ENCODE results near the gene SLF2. TPM values are rescaled to one million over a fixed set of nuclear protein-coding genes. Genes with fewer than 3 reads are reported as not detected.

Gene SLF2
- total RNA-seq, 1 donor from 2014 or later = 20.3 TPM

DNA sequence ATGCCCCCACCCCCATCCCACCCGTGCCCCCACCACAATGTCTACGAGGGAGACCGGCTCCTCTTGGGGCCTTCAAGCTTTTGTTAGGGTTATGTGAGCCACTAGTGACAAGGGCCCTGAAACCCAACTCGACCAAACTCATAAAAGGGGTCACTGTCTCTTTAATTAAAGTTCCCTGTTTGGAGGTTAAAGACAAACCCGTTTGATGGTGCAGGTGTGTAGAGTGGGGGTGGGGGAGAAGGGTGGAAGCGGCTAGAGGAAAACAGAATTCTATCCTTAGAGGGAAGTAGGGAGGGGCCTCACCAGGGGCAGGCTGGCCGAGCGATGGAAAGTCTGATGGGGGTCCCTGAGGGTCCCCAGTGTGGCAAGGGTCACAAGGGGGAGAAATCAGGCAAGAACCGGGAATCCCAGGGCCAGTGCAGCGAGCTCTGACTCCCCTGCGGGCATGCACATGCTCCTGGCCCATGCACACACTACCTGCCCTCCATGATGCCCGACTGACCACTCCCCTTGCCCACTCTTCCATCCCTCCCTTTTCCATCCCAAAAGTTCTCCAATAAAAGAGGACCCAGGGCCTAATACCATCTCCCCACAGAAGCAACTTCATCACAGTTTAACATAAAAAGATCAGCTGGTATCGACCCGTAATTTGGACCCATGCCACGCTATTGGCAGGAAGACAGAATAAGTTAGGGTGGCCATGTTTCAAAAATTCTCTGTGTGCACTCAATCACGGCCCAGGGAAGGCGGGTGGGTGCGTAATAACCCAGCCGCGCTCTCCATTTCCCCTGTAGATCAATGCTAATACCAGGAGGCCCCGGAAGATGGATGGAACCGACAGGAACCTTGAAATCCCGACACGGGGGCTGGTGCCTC lies 35.9 kb upstream of the SLF2 start:
- H3K4me3 ChIP-seq (ENCODE audit: insufficient read depth, low read depth, low read length) = no peak overlapping the region
- peaks cover 10% of the 10 kb centered on the region for H3K4me1 Mint-ChIP-seq (ENCODE audit: low read depth, unreplicated experiment)
- no peaks in the 10 kb centered on the region for H4K20me1 ChIP-seq (ENCODE audit: insufficient read depth, low read length)
- H3K27me3 ChIP-seq (ENCODE audit: insufficient read depth, low read length) = no peaks in the 10 kb centered on the region
- peaks cover 67% of the 10 kb centered on the region for H3K27me3 Mint-ChIP-seq (ENCODE audit: low read depth, unreplicated experiment)
- H3K36me3 ChIP-seq (ENCODE audit: insufficient read depth, low read length) = no peaks in the 10 kb centered on the region
- no peak for FAIRE-seq
- no peaks in the 10 kb centered on the region for H3K9me3 Mint-ChIP-seq (ENCODE audit: unreplicated experiment)
- no peaks in the 10 kb centered on the region for H3K9me3 ChIP-seq (ENCODE audit: insufficient read depth, low read depth, low read length)
- H3K9ac ChIP-seq (ENCODE audit: low read length) = no peak overlapping the region
- H3K4me1 ChIP-seq (ENCODE audit: insufficient read depth, low read length) = peaks cover 31% of the 10 kb centered on the region
- no peaks in the 10 kb centered on the region for H3K79me2 ChIP-seq (ENCODE audit: insufficient read depth, low read length)
- no peak overlapping the region for H3K27ac Mint-ChIP-seq (ENCODE audit: unreplicated experiment)
- no peak overlapping the region for H3K27ac ChIP-seq (ENCODE audit: low read depth, low read length)
- no peak overlapping the region for H3K4me2 ChIP-seq (ENCODE audit: low read length)
- TF ChIP-seq CTCF (IDR thresholded peaks at IDR 0.05; ENCODE audit: insufficient read depth, low read depth, low read length) = no peak
- no peak for TF ChIP-seq EZH2 (IDR thresholded peaks at IDR 0.05; ENCODE audit: insufficient read depth, low read length)
- H2AFZ ChIP-seq (ENCODE audit: low read depth, low read length) = no peak overlapping the region
- no peak overlapping the region for H3K4me3 Mint-ChIP-seq (ENCODE audit: unreplicated experiment)
- H3K36me3 Mint-ChIP-seq (ENCODE audit: low read depth, unreplicated experiment) = peaks cover 2% of the 10 kb centered on the region
- DNase-seq (ENCODE audit: low read depth) = no peak

GRCh38 chr10:100877461-100877850 lies 35.3 kb upstream of the SLF2 start:
- TF ChIP-seq CTCF (IDR thresholded peaks at IDR 0.05; ENCODE audit: insufficient read depth, low read depth, low read length) = no peak
- TF ChIP-seq EZH2 (IDR thresholded peaks at IDR 0.05; ENCODE audit: insufficient read depth, low read length) = no peak
- Histone ChIP-seq H3K27ac (ENCODE audit: low read depth, low read length) (no peak overlapping the region), H2AFZ (ENCODE audit: low read depth, low read length) (no peak overlapping the region), H4K20me1 (ENCODE audit: insufficient read depth, low read length) (no peaks in the 10 kb centered on the region), H3K9ac (ENCODE audit: low read length) (no peak overlapping the region), H3K27me3 (ENCODE audit: insufficient read depth, low read length) (no peaks in the 10 kb centered on the region), H3K4me3 (ENCODE audit: insufficient read depth, low read depth, low read length) (no peak overlapping the region), H3K36me3 (ENCODE audit: insufficient read depth, low read length) (no peaks in the 10 kb centered on the region), H3K4me2 (ENCODE audit: low read length) (no peak overlapping the region), H3K4me1 (ENCODE audit: insufficient read depth, low read length) (peaks cover 31% of the 10 kb centered on the region), H3K79me2 (ENCODE audit: insufficient read depth, low read length) (no peaks in the 10 kb centered on the region), H3K9me3 (ENCODE audit: insufficient read depth, low read depth, low read length) (no peaks in the 10 kb centered on the region)
- peaks cover 7% of the 10 kb centered on the region for H3K4me1 Mint-ChIP-seq (ENCODE audit: low read depth, unreplicated experiment)
- no peak overlapping the region for H3K27ac Mint-ChIP-seq (ENCODE audit: unreplicated experiment)
- H3K27me3 Mint-ChIP-seq (ENCODE audit: low read depth, unreplicated experiment) = peaks cover 71% of the 10 kb centered on the region
- no peaks in the 10 kb centered on the region for H3K9me3 Mint-ChIP-seq (ENCODE audit: unreplicated experiment)
- H3K4me3 Mint-ChIP-seq (ENCODE audit: unreplicated experiment) = no peak overlapping the region
- no peak for DNase-seq (ENCODE audit: low read depth)
- peaks cover 2% of the 10 kb centered on the region for H3K36me3 Mint-ChIP-seq (ENCODE audit: low read depth, unreplicated experiment)
- no peak for FAIRE-seq
